HL-60 (cell line): ENCODE measurements around the gene KLRD1.

ENCODE experiments used
- GABPA ChIP-seq: IDR thresholded peaks from 2 replicates; pipeline ENCODE4 v1.6.1; 2012; ENCODE audit warnings: low read depth
- TF ChIP-seq, protein P1 (sequence below): IDR thresholded peaks from 2 replicates; pipeline ENCODE4 v1.6.1; 2012; ENCODE audit warnings: low read depth; ENCODE audit not compliant: insufficient replicate concordance
- TF ChIP-seq, protein P2 (sequence below): IDR thresholded peaks from one replicate; pipeline ENCODE4 v1.5.1; 2011; ENCODE audit warnings: low read length, control low read depth, inconsistent platforms; ENCODE audit not compliant: insufficient read depth

DNA sequence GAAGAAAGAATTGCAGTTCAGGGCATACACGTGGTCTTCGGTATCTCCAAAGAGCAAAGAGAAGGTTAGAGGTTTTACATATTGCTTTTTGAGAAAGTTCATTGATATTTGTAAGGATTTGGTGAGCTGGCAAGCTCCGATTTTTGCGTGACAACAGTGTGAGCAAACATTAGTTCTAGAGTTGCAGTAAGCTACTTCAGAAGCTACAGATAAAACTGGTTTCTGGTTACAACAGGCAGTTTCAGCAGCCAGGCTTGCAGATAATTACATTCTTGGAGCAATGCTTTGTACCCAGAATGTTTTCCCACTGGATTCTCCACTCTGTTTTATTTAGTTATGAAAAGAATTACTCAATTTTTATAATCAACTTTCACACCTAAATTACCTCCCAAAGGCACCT, 54.0 kb downstream of the KLRD1 start:
- TF ChIP-seq, protein P1, sequence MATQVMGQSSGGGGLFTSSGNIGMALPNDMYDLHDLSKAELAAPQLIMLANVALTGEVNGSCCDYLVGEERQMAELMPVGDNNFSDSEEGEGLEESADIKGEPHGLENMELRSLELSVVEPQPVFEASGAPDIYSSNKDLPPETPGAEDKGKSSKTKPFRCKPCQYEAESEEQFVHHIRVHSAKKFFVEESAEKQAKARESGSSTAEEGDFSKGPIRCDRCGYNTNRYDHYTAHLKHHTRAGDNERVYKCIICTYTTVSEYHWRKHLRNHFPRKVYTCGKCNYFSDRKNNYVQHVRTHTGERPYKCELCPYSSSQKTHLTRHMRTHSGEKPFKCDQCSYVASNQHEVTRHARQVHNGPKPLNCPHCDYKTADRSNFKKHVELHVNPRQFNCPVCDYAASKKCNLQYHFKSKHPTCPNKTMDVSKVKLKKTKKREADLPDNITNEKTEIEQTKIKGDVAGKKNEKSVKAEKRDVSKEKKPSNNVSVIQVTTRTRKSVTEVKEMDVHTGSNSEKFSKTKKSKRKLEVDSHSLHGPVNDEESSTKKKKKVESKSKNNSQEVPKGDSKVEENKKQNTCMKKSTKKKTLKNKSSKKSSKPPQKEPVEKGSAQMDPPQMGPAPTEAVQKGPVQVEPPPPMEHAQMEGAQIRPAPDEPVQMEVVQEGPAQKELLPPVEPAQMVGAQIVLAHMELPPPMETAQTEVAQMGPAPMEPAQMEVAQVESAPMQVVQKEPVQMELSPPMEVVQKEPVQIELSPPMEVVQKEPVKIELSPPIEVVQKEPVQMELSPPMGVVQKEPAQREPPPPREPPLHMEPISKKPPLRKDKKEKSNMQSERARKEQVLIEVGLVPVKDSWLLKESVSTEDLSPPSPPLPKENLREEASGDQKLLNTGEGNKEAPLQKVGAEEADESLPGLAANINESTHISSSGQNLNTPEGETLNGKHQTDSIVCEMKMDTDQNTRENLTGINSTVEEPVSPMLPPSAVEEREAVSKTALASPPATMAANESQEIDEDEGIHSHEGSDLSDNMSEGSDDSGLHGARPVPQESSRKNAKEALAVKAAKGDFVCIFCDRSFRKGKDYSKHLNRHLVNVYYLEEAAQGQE = no peak
- no peak for TF ChIP-seq GABPA
- TF ChIP-seq, protein P2, sequence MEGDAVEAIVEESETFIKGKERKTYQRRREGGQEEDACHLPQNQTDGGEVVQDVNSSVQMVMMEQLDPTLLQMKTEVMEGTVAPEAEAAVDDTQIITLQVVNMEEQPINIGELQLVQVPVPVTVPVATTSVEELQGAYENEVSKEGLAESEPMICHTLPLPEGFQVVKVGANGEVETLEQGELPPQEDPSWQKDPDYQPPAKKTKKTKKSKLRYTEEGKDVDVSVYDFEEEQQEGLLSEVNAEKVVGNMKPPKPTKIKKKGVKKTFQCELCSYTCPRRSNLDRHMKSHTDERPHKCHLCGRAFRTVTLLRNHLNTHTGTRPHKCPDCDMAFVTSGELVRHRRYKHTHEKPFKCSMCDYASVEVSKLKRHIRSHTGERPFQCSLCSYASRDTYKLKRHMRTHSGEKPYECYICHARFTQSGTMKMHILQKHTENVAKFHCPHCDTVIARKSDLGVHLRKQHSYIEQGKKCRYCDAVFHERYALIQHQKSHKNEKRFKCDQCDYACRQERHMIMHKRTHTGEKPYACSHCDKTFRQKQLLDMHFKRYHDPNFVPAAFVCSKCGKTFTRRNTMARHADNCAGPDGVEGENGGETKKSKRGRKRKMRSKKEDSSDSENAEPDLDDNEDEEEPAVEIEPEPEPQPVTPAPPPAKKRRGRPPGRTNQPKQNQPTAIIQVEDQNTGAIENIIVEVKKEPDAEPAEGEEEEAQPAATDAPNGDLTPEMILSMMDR = no peak
